Heart left ventricle (tissue), 13 donors: ENCODE results near the gene PRG3.

Experiments used
- POLR2A ChIP-seq, 2 donors: fragments of 450-650 bp; IDR thresholded peaks; one replicate each; pipeline ENCODE4 v1.6.1; 2017; ENCODE audit warnings: antibody characterized with exemption in 2 of 2, mild to moderate bottlenecking in 2 of 2, moderate library complexity in 2 of 2
- TF ChIP-seq, protein P1 (sequence below), 12 donors: fragments of 200-600 bp; sonication (generic) in 4 of 12; IDR thresholded peaks; one replicate each; pipeline versions ENCODE4 v1.5.0 to v1.8.0; 2018 to 2022; ENCODE audit warnings: antibody characterized with exemption in 12 of 12, mild to moderate bottlenecking in 5 of 12
- donor health status: ischemic (EF 13 %, LVEDD 7.1; RV severe dilation, severe dysfunction).
- donor health status: DM: no; HTN: yes; CAD: no.
- donor health status: DM: no; HTN: no; CAD: no.
- donor health status: ischemic (EF 25% LVEDD 6.9; RV normal size, moderate dysfunction).
- donor health status: ischemic (EF 25% LVEDD 5.7; RV mildly dilated, moderate dysfunction).
- donor health status: ischemic (EF 35%, LVEDD 5.7; RV mildly dilated, moderate dysfunction).
- donor health status: nonischemic (EF 11% LVEDD 7.7; RV severe dilation, severe dysfunction).
- donor health status: DM: yes; HTN: yes; CAD: no.
- donor health status: PGD.
- donor health status: ischemic (EF 29% LVEDD 5.4; RV normal size, mild dysfunction).
- donor health status: nonischemic (EF 23%, LVEDD 6.1; RV moderate dilation, normal function).

GRCh38 chr11:57375490-57375889 lies 5.5 kb downstream of the PRG3 start:
- TF ChIP-seq, protein P1, sequence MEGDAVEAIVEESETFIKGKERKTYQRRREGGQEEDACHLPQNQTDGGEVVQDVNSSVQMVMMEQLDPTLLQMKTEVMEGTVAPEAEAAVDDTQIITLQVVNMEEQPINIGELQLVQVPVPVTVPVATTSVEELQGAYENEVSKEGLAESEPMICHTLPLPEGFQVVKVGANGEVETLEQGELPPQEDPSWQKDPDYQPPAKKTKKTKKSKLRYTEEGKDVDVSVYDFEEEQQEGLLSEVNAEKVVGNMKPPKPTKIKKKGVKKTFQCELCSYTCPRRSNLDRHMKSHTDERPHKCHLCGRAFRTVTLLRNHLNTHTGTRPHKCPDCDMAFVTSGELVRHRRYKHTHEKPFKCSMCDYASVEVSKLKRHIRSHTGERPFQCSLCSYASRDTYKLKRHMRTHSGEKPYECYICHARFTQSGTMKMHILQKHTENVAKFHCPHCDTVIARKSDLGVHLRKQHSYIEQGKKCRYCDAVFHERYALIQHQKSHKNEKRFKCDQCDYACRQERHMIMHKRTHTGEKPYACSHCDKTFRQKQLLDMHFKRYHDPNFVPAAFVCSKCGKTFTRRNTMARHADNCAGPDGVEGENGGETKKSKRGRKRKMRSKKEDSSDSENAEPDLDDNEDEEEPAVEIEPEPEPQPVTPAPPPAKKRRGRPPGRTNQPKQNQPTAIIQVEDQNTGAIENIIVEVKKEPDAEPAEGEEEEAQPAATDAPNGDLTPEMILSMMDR (IDR thresholded peaks at IDR 0.05) = no peak
- no peak for TF ChIP-seq POLR2A (IDR thresholded peaks at IDR 0.05)
